Endothelial cell of umbilical vein (primary cell): ENCODE data around the gene MAP3K15.

Experiments
- CTCF ChIP-seq, 2 donors: IDR thresholded peaks; 1 replicate in 1 of 2; 2 replicates in 1 of 2; pipeline ENCODE4 v1.5.1; 2011; ENCODE audit warnings: low read length in 2 of 2, mild to moderate bottlenecking in 2 of 2, moderate library complexity in 2 of 2, control low read depth in 1 of 2, inconsistent platforms in 1 of 2, low read depth in 1 of 2; ENCODE audit not compliant: insufficient read depth in 1 of 2; ENCODE audit errors: extremely low read depth in 1 of 2
- EZH2 ChIP-seq: IDR thresholded peaks from 2 replicates; pipeline ENCODE4 v1.6.1; 2012; ENCODE audit warnings: borderline replicate concordance, low read depth, mild to moderate bottlenecking, moderate library complexity, low read length, inconsistent platforms; ENCODE audit not compliant: severe bottlenecking
- FOS ChIP-seq: IDR thresholded peaks from 2 replicates; pipeline ENCODE4 v1.6.1; 2011; ENCODE audit warnings: mild to moderate bottlenecking, low read length, moderate library complexity, borderline replicate concordance; ENCODE audit not compliant: insufficient read depth
- MAX ChIP-seq: IDR thresholded peaks from 2 replicates; pipeline ENCODE4 v1.6.1; 2011; ENCODE audit not compliant: insufficient read depth, insufficient read length
- MYC ChIP-seq: IDR thresholded peaks from one replicate; pipeline ENCODE4 v1.6.1; 2011; ENCODE audit warnings: mild to moderate bottlenecking, low read depth, low read length
- POLR2A ChIP-seq: IDR thresholded peaks from 2 replicates; pipeline ENCODE4 v1.6.1; 2012; ENCODE audit warnings: low read depth, mild to moderate bottlenecking, control low read depth, low read length
- POLR2AphosphoS5 ChIP-seq: IDR thresholded peaks from 2 replicates; pipeline ENCODE4 v1.6.1; 2012; ENCODE audit warnings: low read depth, mild to moderate bottlenecking, control low read depth, low read length, moderate library complexity; ENCODE audit not compliant: insufficient read depth

- TF ChIP-seq MAX (no peak), CTCF (IDR thresholded peaks at IDR 0.05; ENCODE audit: extremely low read depth in 1 of 2, insufficient read depth in 1 of 2, low read depth in 1 of 2, low read length in 2 of 2) (no peak), POLR2AphosphoS5 (no peak), FOS (no peak), EZH2 (no peak), MYC (no peak), POLR2A (no peak)
Measured at GRCh38 chrX:19541931-19542330, 26.6 kb upstream of the MAP3K15 start.
